HK-2 (cell line): Measurements from ENCODE around the gene GRIK1.
"Not testable (repeated sequence)": the region's sequence is repeated elsewhere in the genome, so short reads cannot be mapped to it uniquely, and the experiment has no call there.

ENCODE experiments used
- DNase-seq: peaks from one replicate; pipeline ENCODE4 v3.0.0-alpha.2; 2018; ENCODE audit not compliant: unreplicated experiment

The GRIK1 gene

DNA sequence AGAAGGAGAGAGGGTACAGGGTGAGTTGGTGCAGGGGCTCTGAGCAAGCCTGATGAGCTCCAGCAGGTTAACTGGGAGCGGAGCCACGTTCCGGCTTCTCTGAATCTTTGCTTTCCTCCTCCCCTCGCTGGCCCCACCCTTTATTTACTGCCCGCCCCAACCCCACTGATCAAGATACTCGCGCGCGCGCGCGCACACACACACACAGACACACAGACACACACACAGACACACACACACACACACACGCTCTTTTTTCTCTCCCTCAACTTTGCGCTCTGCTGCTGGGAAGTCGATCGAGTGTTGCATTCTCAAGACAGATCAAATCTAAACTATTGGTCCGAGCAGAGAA lies at the start of gene GRIK1:
TSS of gene GRIK1 (minus strand) at position 73 of the 352 bp plus-strand sequence.
- DNase-seq, result no peak

DNA sequence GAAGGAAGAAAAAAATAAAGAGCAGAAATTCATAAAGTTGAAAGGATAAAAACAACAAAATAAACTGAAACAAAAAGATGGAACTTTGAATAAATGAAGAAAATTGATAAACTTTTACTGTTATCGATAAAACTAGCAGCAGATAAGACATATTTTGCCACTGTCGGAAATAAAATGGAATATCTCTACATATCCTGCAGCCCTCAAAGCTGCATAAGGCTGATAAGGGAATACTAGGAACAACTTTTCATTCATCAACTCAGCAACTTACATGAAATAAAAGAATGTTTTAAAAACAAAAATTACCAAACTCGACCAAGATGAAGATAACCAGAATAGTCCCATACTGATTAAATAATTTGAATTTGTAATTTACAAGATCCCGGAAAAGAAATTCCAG lies 48.0 kb upstream of the GRIK1 start:
- DNase-seq, result no peak

DNA sequence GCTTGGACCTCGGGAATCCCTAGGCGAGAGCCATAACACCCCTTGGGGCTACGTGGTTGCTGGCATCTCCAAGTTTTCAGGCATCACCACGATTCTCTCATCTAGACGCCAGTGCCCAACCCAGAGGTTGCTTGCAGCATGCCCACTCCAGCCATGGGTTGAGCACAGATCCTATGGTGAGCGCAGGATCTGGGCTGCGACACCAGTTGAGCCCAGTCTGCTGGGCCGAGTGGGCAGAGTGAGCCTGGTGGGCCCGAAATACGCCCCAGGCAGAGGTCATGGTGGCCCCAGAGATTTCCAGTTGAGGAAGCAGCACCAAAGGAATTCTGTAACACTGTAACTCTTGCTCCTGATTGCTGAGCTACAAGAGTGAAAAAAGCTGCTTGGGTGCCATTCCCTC lies 46.1 kb upstream of the GRIK1 start:
- no peak for DNase-seq

DNA sequence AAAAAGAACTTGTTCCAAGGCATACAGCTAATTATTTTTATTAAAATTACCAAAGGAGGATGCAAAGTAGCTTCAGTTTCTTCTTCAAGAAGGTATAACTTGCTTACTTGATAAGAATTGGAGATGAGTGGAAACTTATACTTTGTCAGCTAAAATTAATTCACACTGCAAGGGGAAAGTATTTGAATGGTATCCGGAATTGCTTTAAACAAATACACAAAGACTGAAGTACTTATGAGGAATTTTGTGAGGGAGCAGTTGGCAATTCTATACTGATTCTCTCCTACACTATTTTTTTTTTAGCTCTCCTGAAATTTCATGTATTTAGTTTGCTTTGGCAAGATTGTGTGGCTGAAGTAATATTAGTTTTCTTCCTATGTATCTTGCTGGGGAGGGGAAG lies 39.2 kb upstream of the GRIK1 start:
- DNase-seq, result no peak

DNA sequence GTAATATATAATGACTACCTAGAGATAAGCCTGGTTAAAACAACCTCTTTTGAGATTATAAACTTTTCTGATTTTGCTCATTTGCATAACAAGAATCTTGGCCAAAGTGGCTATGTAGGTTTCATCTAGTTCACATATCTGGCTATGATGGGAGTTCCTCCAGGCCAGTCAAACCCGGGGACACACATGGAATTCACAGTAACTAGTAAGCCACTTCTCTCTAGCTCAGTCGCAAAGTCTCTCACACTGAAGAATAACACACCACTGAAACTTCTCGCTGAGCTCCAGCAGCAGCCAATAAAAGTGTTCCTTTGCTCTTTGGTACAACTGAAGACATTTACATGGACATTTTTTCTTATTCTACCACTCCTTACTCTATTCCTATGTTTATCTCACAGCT lies 36.0 kb upstream of the GRIK1 start:
- no peak for DNase-seq

DNA sequence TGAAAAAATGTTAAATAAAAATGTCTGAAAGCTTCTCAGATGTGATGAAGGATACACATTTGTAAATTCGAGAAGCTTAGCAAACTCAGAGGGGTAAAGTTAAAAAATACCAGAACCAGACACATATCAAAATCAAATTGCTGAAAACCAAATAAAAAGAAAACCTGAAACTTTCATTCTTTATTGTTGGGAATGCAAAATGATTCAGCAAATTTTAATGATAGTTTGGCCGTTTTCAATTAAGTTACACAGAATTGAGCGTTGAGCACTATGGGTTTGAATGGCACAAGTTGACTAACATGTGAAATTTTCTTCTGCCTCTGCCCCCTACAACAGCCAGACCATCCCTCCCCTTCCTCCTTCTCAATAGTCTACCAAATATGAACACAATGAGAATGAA lies 33.5 kb upstream of the GRIK1 start:
- no peak for DNase-seq

DNA sequence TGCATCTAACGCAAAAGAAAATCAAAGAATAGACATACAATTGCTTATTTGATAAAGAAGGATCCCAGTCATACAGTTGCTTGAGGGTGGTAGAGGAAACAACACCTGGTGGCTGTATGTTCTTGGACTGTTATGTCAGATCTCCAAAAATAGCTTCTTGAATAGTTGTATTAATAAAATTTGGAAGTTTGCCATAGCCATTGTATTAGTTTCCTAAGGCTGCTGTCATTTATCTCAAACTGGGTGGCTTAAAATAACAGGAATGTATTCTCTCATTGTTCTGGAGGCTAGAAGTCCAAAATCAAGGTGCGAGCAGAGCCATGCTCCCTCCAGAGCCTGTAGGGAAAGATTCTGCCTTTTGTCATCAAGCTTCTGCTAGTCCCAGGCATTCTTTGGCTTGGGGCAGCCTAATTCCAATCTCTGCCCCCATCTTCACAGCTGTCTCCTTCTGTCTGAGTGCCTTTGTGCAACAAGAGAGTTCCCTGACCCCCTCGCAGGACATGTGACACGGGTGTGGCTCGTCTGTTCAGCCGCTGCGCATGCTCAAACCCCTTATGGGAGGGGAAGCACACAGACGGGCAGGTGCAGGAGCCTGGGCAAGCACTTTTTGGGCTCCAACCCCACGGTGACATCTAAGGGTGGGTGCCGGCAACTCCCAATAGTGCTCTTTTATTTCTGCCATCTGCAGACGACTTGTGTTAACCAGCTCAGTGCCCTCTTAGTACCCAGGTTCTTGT lies 21.7 kb upstream of the GRIK1 start:
- DNase-seq, result no peak

DNA sequence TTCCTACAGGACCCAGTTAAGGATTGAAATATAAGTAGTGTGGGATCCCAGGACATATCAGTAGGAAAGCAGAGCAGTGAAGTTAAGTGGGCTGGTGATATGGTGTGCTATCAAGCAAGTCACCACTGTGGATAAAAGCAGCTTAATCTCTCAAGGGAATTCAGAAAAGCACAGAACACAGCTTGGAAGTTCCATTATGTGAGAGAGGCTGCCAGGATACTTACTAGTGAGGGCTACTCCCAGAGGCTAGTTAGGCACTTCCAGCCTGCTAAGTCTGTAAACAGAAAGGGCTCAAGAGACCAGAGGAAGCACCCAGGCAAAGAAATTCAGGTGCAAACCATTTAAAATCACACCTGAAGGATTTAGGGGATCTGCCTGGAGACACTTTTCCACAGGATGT lies 18.8 kb upstream of the GRIK1 start:
- DNase-seq, result no peak

DNA sequence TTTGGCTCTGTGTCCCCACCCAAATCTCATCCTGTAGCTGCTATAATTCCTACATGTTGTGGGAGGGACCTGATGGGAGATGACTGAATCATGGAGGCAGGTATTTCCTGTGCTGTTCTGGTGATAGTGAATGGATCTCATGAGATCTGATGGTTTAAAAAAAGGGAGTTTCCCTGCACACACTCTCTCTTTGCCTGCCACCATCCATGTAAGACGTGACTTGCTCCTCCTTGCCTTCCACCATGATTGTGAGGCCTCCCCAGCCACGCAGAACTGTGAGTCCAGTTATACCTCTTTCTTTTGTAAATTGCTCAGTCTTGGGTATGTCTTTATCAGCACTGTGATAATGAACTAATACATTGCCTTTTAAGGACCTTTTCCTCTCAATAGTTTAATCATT lies 18.2 kb upstream of the GRIK1 start:
- DNase-seq, result not testable (repeated sequence)

DNA sequence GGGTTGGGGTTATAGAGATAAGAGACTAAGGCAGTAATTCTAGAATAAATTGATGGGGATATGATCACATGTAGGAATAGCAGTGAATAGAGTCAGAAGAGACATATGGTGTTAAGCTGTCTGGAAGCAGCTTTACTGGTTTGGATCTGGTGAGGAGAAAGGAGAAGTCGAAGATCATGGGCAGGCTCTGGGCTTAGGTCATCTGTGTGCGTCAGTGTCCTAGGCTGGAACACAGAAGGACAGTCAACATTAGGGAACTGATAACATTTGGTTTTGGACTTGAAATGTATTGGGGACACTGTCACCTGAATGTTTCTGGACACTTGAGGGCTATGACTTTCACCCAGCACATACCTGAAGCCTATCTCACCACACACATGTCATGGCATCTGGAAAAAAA lies 13.9 kb upstream of the GRIK1 start:
- no peak for DNase-seq

DNA sequence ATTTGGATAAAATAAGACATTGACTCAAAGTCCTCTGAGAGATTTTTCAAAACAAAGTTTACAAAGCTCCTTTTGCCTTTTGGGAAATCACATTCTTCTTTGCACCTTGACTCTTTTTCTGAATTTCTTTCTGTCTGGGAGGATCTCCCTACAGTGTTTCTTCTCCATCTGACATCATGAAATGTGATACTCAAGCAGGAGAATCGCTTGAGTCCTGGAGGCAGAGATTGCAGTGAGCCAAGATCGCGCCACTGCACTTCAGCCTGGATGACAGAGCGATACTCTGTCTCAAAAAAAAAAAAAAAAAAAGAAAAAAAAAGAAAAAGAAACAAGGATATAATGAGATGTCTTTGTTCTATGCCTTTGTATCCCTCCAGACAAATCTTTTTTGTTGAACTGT lies 13.3 kb upstream of the GRIK1 start:
- no peak for DNase-seq

DNA sequence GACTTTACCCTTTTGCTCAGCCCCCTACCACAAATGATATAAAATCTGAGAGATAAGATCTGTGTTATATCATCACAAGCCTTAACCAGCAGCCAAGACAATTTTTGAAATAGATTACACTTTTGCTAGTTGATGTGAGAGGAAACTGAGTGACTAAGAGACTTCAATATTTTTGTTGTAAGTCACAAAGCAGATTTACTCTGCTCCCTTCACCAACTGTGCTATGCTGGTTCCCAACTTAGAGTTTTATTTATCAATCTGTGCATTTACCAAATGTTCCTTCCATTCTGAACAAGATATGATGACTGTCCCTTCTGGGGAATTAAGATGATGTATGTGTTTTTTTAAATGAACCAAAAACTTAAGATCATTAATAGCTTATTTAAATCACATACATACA lies 12.1 kb upstream of the GRIK1 start:
- no peak for DNase-seq

DNA sequence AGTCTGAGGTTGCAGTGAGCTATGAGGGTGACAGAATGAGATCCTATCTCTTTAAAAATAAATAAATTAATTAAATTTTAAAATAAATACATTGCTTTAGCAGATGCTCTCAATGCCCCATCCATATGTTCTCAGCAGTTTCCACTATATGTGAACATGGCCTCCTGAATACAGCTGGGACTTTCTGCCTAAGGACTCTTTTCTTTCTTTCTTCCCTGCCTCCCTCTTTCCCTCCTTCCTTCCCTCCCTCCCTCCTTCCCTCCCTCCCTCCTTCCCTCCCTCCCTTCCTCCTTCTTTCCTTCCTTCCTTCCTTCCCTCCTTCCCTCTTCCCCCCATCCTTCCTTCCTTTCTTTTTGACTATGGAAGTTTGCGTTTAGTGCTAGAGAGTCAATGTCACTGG lies 10.2 kb upstream of the GRIK1 start:
- DNase-seq, result no peak

DNA sequence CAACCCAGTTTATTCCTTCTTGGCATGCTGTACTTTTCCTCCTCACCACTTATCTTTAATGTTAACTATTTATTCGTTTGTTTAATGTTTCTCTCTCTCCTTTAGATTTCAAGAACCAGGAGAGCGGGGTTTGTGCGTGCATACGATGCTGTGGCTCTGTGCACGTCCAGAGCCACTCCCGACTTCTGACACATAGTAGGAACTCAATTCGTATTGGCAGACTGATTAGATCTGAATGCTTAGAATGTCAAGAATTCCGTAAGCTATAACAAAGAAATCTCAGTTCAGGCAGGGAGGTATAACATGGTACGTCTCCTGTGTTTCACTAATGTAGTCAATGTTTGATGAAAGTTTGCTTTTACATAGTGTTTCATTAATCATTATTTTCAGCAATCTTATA lies 7.3 kb upstream of the GRIK1 start:
- no peak for DNase-seq

DNA sequence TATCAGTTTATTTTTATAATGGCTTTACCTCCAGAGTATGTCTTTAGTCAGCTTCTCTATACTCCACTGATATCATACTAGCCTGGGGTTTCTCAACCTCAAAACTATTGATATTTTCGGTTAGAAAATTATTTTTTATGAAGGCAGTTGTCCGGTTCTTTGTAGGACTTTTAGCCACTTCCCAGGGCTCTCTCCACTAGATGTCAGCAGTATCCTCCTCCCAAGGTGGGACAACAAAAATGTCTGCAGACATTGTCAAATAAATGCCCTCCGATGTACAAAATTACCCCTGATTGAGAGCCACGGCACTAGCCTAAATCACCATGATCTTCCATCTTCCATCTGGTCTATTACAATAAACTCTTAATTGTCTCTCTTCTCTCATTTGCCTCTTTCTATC lies 4.1 kb upstream of the GRIK1 start:
- no peak for DNase-seq

DNA sequence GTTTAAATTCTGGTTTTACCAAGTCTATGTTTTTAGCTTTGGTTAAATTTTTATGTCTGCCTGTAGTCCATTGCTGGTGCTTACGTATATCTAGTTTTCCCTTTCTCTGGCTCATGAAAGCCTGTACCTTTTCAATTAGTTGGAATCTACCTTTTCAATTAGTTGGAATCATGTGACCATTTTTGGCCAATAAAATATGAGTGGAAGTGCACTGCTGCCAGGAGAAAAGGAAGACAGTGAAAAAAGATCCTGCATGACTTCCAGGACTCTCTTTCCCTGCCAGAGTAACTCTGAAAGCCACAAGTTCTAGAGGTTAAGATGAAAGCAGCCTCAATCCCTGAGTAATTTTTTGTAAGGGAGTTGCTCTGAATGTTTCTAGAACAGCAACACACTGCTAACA lies 2.2 kb upstream of the GRIK1 start:
- no peak for DNase-seq

DNA sequence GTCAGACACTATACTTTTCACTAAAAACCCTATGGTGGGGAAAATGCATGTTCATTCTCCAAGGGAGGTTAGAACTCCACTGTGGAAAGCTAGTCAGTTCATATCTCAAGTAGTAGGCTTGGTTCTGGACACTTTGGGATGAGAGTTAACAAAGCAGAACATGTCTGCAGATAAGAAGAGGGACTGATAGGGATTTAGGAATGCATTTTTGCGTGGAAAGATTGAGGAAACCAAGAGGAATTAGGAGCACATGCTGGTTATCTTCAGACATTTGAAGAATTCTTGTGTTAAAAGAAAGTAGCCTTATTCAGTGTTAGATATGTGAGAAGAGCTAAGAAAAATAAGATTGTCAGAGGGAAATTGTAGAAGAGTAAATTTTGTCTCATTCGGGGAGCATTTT lies 1.2 kb upstream of the GRIK1 start:
- no peak for DNase-seq

DNA sequence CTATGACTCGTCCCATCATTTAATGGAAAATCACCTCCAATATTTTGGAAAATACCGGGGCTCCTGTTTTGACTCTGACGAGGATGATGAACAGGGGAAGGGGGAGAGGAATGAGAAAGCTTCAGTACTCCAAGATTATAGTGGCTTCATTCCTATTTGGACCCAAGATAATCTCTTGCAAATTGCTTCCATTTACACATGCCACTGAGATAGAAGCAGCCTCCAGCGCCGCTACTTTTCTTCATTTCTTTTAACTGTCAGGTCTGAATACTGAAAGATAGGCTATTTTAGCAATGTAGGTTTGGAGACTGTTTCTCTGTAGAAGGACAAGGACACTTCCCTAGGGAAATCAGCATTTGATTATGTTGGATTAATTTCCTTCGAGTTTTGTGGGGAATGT lies 565 bp upstream of the GRIK1 start:
- no peak for DNase-seq

DNA sequence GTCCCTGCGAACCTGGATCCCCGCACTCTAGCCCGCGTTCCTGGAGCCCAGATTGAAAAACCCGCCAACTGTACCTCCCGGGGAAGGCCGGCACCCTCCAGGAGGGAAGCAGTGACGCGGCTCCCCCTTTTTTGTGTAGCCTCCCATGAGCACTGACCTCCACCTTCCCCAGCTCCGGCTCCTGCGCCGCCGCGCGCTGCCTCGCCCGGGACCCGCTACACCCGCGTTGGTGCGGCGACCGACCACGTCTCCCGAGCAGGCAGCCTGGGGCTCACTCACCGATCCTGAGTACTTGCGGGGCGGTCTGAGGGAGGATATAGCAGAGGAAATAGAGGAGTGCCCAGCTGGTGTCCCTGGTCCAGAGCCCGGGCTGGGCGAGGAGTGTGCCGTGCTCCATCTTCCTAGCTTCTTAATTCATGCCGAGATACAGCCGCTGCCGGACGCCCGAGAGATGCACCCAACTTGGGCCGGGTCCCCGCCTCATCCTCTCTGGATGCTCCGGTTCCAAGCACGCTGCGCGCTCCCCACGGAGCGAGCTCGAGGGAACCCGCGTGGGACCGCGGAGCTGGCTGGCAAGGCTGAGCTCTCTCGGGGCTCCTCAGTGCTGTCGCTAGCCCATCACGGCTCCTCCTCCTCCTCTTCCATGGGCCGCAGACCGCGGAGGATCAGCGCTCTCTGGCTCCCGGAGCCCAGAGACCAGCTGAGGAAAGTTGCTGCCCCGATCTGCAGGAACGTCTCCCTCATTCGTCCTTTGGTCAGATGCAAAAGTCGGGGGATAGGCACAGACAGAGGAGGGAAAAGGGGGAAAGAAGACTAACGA lies 482 bp downstream of the GRIK1 start:
- no peak for DNase-seq

DNA sequence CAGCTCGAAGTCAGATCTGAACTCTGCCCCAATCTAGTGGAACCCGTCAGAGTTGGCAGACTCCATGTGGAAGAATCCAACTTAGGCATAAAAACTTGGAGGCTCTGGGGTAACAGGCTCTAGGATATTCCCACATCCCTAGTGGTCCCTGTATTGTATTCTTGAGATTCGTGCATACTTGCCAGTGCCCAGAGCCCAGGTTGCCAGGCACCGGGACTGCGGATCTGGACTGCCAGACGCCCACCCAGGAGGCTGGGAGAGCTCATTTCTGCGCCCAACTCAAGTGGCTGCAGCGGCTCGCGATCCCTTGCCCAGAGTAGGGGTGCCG lies 1.1 kb downstream of the GRIK1 start:
- DNase-seq, result no peak

DNA sequence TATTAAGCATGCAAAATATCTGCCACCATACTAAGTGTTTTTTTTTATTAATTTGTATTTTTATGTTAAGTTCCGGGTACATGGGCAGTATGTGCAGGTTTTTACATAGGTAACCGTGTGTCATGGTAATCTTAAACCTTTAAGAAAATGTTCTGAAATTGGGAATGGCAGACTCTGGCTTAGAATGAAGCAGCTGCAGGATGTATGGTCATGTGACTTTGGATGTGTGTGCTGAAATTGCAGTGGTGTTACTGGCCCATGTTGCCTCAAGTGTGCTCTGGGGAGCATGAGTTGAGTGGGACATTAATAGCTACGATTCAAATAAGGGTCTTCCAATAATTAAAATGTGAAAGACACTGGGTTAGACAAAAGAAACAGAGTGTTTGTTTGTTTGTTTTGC lies 6.7 kb downstream of the GRIK1 start:
- DNase-seq, result no peak

DNA sequence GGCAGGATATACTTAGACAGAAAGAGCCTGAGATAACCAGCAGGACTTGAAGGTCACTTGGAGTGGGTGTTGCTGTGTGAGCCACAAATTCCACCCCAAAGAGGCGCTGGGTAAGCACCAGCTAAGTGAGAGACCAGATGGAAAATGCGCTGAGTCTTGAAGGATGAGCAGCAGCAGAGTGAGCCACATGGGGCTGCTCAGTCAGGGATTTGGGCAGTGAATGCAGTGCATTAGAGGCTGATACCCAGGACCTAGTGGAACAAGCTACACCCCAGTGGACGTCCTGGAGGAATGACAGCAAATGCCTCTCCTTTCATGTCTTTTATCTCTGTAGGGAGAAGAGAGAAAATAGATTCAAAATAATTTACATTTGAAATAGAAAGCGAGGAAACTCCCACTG lies 11.3 kb downstream of the GRIK1 start:
- no peak for DNase-seq

DNA sequence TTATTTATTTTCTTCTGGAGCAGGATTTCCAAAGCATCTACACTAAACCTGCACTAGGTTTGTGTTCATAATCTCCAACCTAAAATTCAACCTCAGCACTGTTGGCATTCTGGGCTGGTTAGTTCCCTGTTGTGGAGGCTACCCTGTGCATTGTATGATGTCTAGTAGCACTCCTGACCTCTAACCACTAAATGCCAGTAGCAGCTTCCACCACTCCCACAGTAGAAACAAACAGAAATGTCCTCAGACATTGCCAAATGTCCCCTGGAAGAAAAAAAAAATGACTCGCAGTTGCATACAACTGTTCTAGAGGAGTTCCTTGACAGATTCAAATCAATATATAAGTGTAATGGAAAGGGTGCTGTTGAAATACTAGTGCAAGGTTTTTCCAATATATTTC lies 18.9 kb downstream of the GRIK1 start:
- no peak for DNase-seq

DNA sequence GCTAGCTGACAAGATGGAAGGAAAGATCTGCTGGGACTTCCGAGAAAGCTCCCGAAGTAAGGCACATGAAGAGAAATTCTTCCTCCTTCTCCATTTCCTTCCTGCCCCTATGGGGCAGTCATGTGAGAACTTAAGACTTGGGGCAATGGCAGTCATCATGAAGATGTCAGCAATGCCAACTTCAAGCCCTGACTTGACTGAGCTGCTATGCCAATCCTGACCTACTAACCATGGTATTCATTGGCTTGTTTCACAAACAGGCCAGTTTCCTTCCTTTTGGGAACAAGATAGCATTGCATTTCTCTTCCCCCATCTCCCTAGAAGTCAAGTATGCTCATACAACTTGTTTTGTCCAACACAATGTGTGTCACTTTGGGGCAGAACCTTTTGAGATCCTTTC lies 25.5 kb downstream of the GRIK1 start:
- DNase-seq, result no peak
